K562 (cell line): ENCODE results near the gene CAPN3. TPM values are rescaled to one million over a fixed set of nuclear protein-coding genes. Genes with fewer than 3 reads are reported as not detected.

ENCODE experiments used
- ATAC-seq: fragments of 200-7000 bp; cut with Tn5 transposase; 3 replicates; pipeline ENCODE4 v1.9.1; 2020; ENCODE audit warnings: moderate library complexity
- BruUV-seq: library from RNA; stranded (reverse); fragments of 400-500 nt; replicated peaks from 2 replicates; lab custom pipeline; 2021; lab: Mats Ljungman, UMichigan
- CTCF ChIA-PET: fragments of 300-600 bp; formaldehyde crosslinking; extraction: SDS; loops from one replicate; lab custom pipeline; 2021; ENCODE audit warnings: low intra/inter-chr PET ratio; lab: Yijun Ruan, JAX
- POLR2A ChIA-PET: fragments of 300-600, 350-650 bp; sonication (Branson Sonifier 250); formaldehyde crosslinking; extraction: SDS; loops from one replicate; lab custom pipeline; 2021; ENCODE audit warnings: antibody characterized with exemption, inconsistent platforms; lab: Yijun Ruan, JAX
- DNase-seq, 4 experiments: peaks; one replicate each; pipeline versions ENCODE4 v3.0.0 to v3.0.0-alpha.2; 2011 to 2018; ENCODE audit warnings: low spot score in 3 of 4, mixed read lengths in 3 of 4; ENCODE audit errors: extremely low read depth in 1 of 4
- FAIRE-seq: peaks from 2 replicates; lab custom pipeline; 2011; peaks lifted over from hg19 to GRCh38; lab: Jason Lieb, UNC
- H2AFZ ChIP-seq: 2 replicates; pipeline ENCODE4 v1.6.0; 2011; ENCODE audit warnings: low read depth, low read length, control low read depth, inconsistent platforms
- H3K27ac ChIP-seq: fragments of 200-600 bp; 3 replicates; pipeline ENCODE4 v1.8.0; 2011; ENCODE audit warnings: low read depth, mild to moderate bottlenecking, control low read depth, inconsistent platforms, low read length, moderate library complexity, mixed read lengths; ENCODE audit errors: extremely low read depth
- H3K27me3 ChIP-seq, 2 experiments: fragments of 300-600 bp in 1 of 2; 2 replicates in 1 of 2; 3 replicates in 1 of 2; pipeline versions ENCODE4 v1.6.0 to v1.8.0; 2011; ENCODE audit warnings: inconsistent platforms in 2 of 2, low read length in 2 of 2, mild to moderate bottlenecking in 1 of 2, mixed read lengths in 1 of 2, moderate library complexity in 1 of 2; ENCODE audit not compliant: control insufficient read depth in 2 of 2, insufficient read depth in 2 of 2
- H3K36me3 ChIP-seq: fragments of 300-600 bp; 3 replicates; pipeline ENCODE4 v1.8.0; 2011; ENCODE audit warnings: mild to moderate bottlenecking, low read length, inconsistent platforms; ENCODE audit not compliant: control insufficient read depth, insufficient read depth
- H3K4me1 ChIP-seq, 2 experiments: fragments of 200-600 bp in 1 of 2; replicated peaks in 1 of 2; 2 replicates in 1 of 2; 3 replicates in 1 of 2; pipeline versions ENCODE4 v1.5.1 to v1.8.0; 2011; ENCODE audit warnings: inconsistent platforms in 2 of 2, low read length in 2 of 2, mild to moderate bottlenecking in 1 of 2, mixed read lengths in 1 of 2, moderate library complexity in 1 of 2; ENCODE audit not compliant: control insufficient read depth in 2 of 2, insufficient read depth in 2 of 2
- H3K4me2 ChIP-seq: 2 replicates; pipeline ENCODE4 v1.6.1; 2011; ENCODE audit warnings: low read length, control low read depth, inconsistent platforms, mixed read lengths; ENCODE audit not compliant: insufficient read depth
- H3K4me3 ChIP-seq: fragments of 200-600 bp; sonication (generic), shearing (Covaris generic); 2 replicates; pipeline ENCODE4 v1.5.1; 2016; ENCODE audit warnings: control low read depth, inconsistent platforms
- H3K79me2 ChIP-seq: fragments of 200-600 bp; 3 replicates; pipeline ENCODE4 v1.8.0; 2011; ENCODE audit warnings: low read length, inconsistent platforms; ENCODE audit not compliant: control insufficient read depth, insufficient read depth
- H3K9ac ChIP-seq, 2 experiments: 2 replicates each; pipeline versions ENCODE4 v1.6.0 to v1.6.1; 2011; ENCODE audit warnings: low read depth in 2 of 2, low read length in 2 of 2, control low read depth in 1 of 2, inconsistent platforms in 1 of 2, mild to moderate bottlenecking in 1 of 2, mixed read lengths in 1 of 2; ENCODE audit not compliant: insufficient read depth in 1 of 2
- H3K9me1 ChIP-seq: one replicate; pipeline ENCODE4 v1.6.0; 2011; ENCODE audit warnings: inconsistent platforms, mild to moderate bottlenecking, low read length, moderate library complexity; ENCODE audit not compliant: control insufficient read depth, insufficient read depth
- H3K9me3 ChIP-seq: replicated peaks from 2 replicates; pipeline ENCODE4 v1.5.1; 2011; ENCODE audit warnings: low read depth, low read length, inconsistent platforms; ENCODE audit not compliant: control insufficient read depth, insufficient read depth
- H4K20me1 ChIP-seq: replicated peaks from 2 replicates; pipeline ENCODE4 v1.6.1; 2011; ENCODE audit warnings: low read length, inconsistent platforms, mixed read lengths; ENCODE audit not compliant: control insufficient read depth, insufficient read depth
- CHD7 ChIP-seq: fragments of 200-600 bp; sonication (generic); IDR thresholded peaks from one replicate; pipeline ENCODE4 v1.6.1; 2012; ENCODE audit warnings: mild to moderate bottlenecking, low read depth, low read length, inconsistent platforms
- ETV1 ChIP-seq: fragments of 450-650 bp; conservative IDR thresholded peaks from 2 replicates; pipeline ENCODE4 v1.6.1; 2016; ENCODE audit warnings: missing genetic modification characterization, control low read depth, low read depth, missing compliant biosample characterization
- L3MBTL2 ChIP-seq: fragments of 450-650 bp; IDR thresholded peaks from 2 replicates; pipeline ENCODE4 v1.6.1; 2016; ENCODE audit warnings: mild to moderate bottlenecking, moderate library complexity
- SMARCE1 ChIP-seq: fragments of 450-650 bp; IDR thresholded peaks from 2 replicates; pipeline ENCODE4 v1.7.1; 2016; ENCODE audit warnings: mild to moderate bottlenecking
- SRSF7 ChIP-seq: fragments of 200-400 bp; formaldehyde crosslinking; optimal IDR thresholded peaks from 2 replicates; pipeline ENCODE3; 2017; ENCODE audit warnings: mild to moderate bottlenecking, low read depth, low read length
- SRSF9 ChIP-seq: fragments of 200-400 bp; formaldehyde crosslinking; IDR thresholded peaks from 2 replicates; pipeline ENCODE4 v1.6.1; 2017; ENCODE audit warnings: low read depth, low read length, borderline replicate concordance
- TOE1 ChIP-seq, 2 experiments: fragments of 450-650 bp in 1 of 2; sonication (generic) in 1 of 2; formaldehyde crosslinking in 1 of 2; IDR thresholded peaks; 2 replicates each; pipeline versions ENCODE4 v1.7.1 to v1.8.0; 2016 to 2022; ENCODE audit warnings: borderline replicate concordance in 2 of 2, mild to moderate bottlenecking in 2 of 2, antibody characterized with exemption in 1 of 2, inconsistent platforms in 1 of 2, low read depth in 1 of 2, missing genetic modification reagents in 1 of 2, moderate library complexity in 1 of 2
- ZNF165 ChIP-seq: fragments of 250-450 bp; sonication (Bioruptor Pico); IDR thresholded peaks from 2 replicates; pipeline ENCODE4 v1.4.0; 2020; ENCODE audit warnings: borderline replicate concordance
- ZZZ3 ChIP-seq: fragments of 450-650 bp; IDR thresholded peaks from 2 replicates; pipeline ENCODE4 v1.6.1; 2016; ENCODE audit warnings: antibody characterized with exemption, mild to moderate bottlenecking, moderate library complexity
- WGBS: fragments of 100-300 bp; shearing (Covaris generic); methylation state at CpG from one replicate; pipeline ENCODE4 v1.1.6; 2016; ENCODE audit warnings: low coverage, mixed read lengths; ENCODE audit not compliant: insufficient coverage; ENCODE audit errors: missing lambda C conversion rate; 5-methylcytosine and 5-hydroxymethylcytosine counted together
- in situ Hi-C: fragments of 300-500 bp; cut with MboI; formaldehyde crosslinking; loops from 4 replicates; pipeline ENCODE4 v1.15.0; 2018; ENCODE audit warnings: inconsistent platforms, mixed read lengths
- intact Hi-C: fragments of 100-400 bp; cut with micrococcal nuclease; formaldehyde crosslinking; loops from 2 replicates; pipeline ENCODE4 v1.14.2; 2022
- polyA plus RNA-seq, 8 experiments: library from polyadenylated mRNA; depleted of rRNA in 4 of 8; stranded (reverse) in 5 of 8; unstranded in 3 of 8; fragments of >200 nt; fragmentation: Nextera tagmentation in 2 of 8; fragmentation: Illumina TruSeq in 1 of 8; extraction: Ambion mirVana in 2 of 8; extraction: Trizol in 1 of 8; gene quantifications; 2 replicates each; pipeline versions ENCODE4 v1.2.1 to v1.2.3, GENCODE V29; 2011 to 2014; ENCODE audit warnings: inconsistent platforms in 1 of 8, missing spikeins in 1 of 8
- total RNA-seq, 7 experiments: library from RNA; depleted of rRNA in 6 of 7; stranded (reverse); fragments of >200 nt in 6 of 7; fragmentation: Illumina TruSeq in 2 of 7; extraction: Trizol in 2 of 7; gene quantifications; 2 replicates each; pipeline versions ENCODE4 v1.2.1 to v1.2.3, GENCODE V29; 2011 to 2021; ENCODE audit warnings: low replicate concordance in 1 of 7

CAPN3 gene
- total and polyA plus RNA-seq, 9 of the 15 experiments (the other 6 are each of a cell fraction or from before 2014, with no cell fraction given) = 0.03 to 0.34 (median 0.20) TPM; not detected in 2

DNA sequence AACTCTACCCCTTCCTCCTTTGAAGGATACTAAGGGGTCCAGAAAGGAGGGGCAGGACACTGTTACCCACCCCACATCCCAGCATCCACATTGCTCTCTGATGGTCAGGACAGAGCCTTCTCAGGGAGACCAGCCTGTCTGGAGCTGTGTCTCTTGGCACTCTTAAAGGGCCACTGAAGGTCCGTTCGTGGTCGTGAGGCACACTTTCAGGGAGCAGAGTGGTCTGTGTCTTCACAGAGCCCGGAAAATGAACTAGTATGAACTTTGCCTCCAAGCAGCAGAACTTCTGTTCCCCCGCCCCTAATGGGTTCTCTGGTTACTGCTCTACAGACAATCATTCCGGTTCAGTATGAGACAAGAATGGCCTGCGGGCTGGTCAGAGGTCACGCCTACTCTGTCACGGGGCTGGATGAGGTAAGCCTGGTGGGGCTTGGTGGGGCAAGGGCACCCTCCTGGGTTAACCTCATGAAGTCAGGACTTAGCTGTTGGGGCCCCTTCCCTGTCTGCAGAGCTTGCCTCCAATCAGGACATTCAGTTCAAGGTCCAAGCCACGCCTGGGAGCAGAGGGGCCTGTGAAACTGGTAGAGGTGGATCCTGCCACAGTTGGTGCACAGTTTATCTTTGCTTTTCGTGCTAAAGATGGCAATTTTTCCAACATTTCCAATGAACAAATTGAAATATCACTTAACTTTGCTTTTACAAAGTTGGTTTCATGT, 33.2 kb downstream of the CAPN3 start:
- Histone ChIP-seq H3K4me1 (peaks cover 3 to 9% of the 10 kb centered on the region in 2 experiments; a peak in 3 of 5 replicates), H4K20me1 (no peaks in the 10 kb centered on the region), H3K36me3 (no peaks in the 10 kb centered on the region), H3K27ac (no peak overlapping the region), H3K4me3 (no peak overlapping the region), H3K9ac (no peak overlapping the region), H3K27me3 (peaks cover 0 to 17% of the 10 kb centered on the region in 2 experiments; a peak in 3 of 5 replicates), H2AFZ (0 out of 2 replicates have a peak overlapping the region, but pooled peaks have one; percentile 14), H3K4me2 (no peak overlapping the region), H3K9me3 (no peaks in the 10 kb centered on the region), H3K9me1 (no peaks in the 10 kb centered on the region), H3K79me2 (no peaks in the 10 kb centered on the region)
- FAIRE-seq (no peak), ATAC-seq (peak; percentile 50), DNase-seq (peak in 1 of 4 experiments; percentile 25)
- POLR2A ChIA-PET = interaction anchor here (1.0 to 1.6 kb wide), 2 partner anchors 10 to 36 kb away, joined by 3 read pairs; no protein-coding TSS in a partner anchor
- intact Hi-C loops (no loop called here), in situ Hi-C loops (no loop called here)
- BruUV-seq = no TSS peak
- WGBS = 24% methylated on average over 11 of the region's 11 CpGs
- no peak for TF ChIP-seq SRSF7
- TF ChIP-seq SMARCE1 = no peak
- TF ChIP-seq L3MBTL2 = no peak
- no peak for TF ChIP-seq SRSF9
- TF ChIP-seq ZZZ3 = no peak
- no peak for TF ChIP-seq CHD7
- no peak for TF ChIP-seq ZNF165 (CRISPR knock-in tag)
- no peak for TF ChIP-seq TOE1 (IDR thresholded peaks at IDR 0.05; ENCODE audit: borderline replicate concordance)
- no peak for TF ChIP-seq TOE1 (CRISPR knock-in tag; IDR thresholded peaks at IDR 0.05; ENCODE audit: borderline replicate concordance, low read depth)
- TF ChIP-seq ETV1 = no peak
- CTCF ChIA-PET = interaction anchor here (0.6 kb wide), 1 partner anchor 1963 kb away, joined by 3 read pairs; no protein-coding TSS in a partner anchor
